Uterus (tissue), 4 donors: ENCODE data around the gene CHMP4B. TPM values are rescaled to one million over a fixed set of nuclear protein-coding genes. Genes with fewer than 3 reads are reported as not detected.

Experiments used
- DNase-seq, 2 donors: peaks; one replicate each; pipeline ENCODE4 v3.0.0-alpha.2; 2019 to 2020
- H3K27ac ChIP-seq, 2 donors: fragments of 200-600 bp; sonication (generic); 1 replicate in 1 of 2; 2 replicates in 1 of 2; pipeline ENCODE4 v1.5.1; 2016 to 2018
- H3K27me3 ChIP-seq, 2 donors: fragments of 200-600 bp; sonication (generic); one replicate each; pipeline ENCODE4 v1.5.1; 2018 to 2019; ENCODE audit warnings: control low read depth in 1 of 2
- H3K36me3 ChIP-seq, 2 donors: fragments of 200-600 bp; sonication (generic); one replicate each; pipeline ENCODE4 v1.5.1; 2019; ENCODE audit warnings: control low read depth in 1 of 2
- H3K4me1 ChIP-seq, 2 donors: fragments of 200-600 bp; sonication (generic); one replicate each; pipeline ENCODE4 v1.5.1; 2018 to 2019; ENCODE audit warnings: control low read depth in 1 of 2
- H3K4me3 ChIP-seq, 2 donors: fragments of 200-600 bp; sonication (generic); 1 replicate in 1 of 2; 2 replicates in 1 of 2; pipeline ENCODE4 v1.5.1; 2018 to 2019; ENCODE audit warnings: mild to moderate bottlenecking in 1 of 2
- H3K9me3 ChIP-seq, 2 donors: fragments of 200-600 bp; sonication (generic); one replicate each; pipeline ENCODE4 v1.5.1; 2019; ENCODE audit warnings: control low read depth in 1 of 2
- CTCF ChIP-seq, 4 experiments: fragments of 200-600 bp in 2 of 4; fragments of 450-650 bp in 2 of 4; sonication (generic) in 2 of 4; IDR thresholded peaks; one replicate each; pipeline ENCODE4 v1.5.1; 2016 to 2019; ENCODE audit warnings: antibody characterized with exemption in 4 of 4, mild to moderate bottlenecking in 2 of 4, moderate library complexity in 1 of 4
- POLR2A ChIP-seq, 2 donors: fragments of 450-650 bp; IDR thresholded peaks; one replicate each; pipeline ENCODE4 v1.6.1; 2016; ENCODE audit warnings: antibody characterized with exemption in 2 of 2, mild to moderate bottlenecking in 1 of 2, moderate library complexity in 1 of 2
- intact Hi-C: fragments of 100-400 bp; cut with DNase I; formaldehyde crosslinking; loops from one replicate; pipeline ENCODE4 v1.15.1; 2023; ENCODE audit warnings: low total_unique reads
- total RNA-seq, 4 donors: library from RNA; depleted of rRNA in 3 of 4; stranded (reverse); fragments of >200 nt in 3 of 4; gene quantifications; one replicate each; pipeline versions ENCODE4 v1.1.0 to v1.2.4, GENCODE V29; 2014 to 2023
- donor health status: DM: yes; HTN: yes; CAD: no.

Gene CHMP4B
- total RNA-seq, 4 donors from 2014 or later, result 48.0 to 73.8 (median 57.9) TPM

GRCh38 chr20:33838035-33838864, 27.1 kb downstream of the CHMP4B start:
- no peak for DNase-seq
- Histone ChIP-seq H3K27ac (no peak overlapping the region), H3K4me3 (no peak overlapping the region), H3K4me1 (peaks cover 0 to 5% of the 10 kb centered on the region in 2 donors), H3K27me3 (no peaks in the 10 kb centered on the region), H3K9me3 (no peaks in the 10 kb centered on the region), H3K36me3 (no peaks in the 10 kb centered on the region)
- TF ChIP-seq CTCF (IDR thresholded peaks at IDR 0.05) (no peak), POLR2A (IDR thresholded peaks at IDR 0.05) (no peak)
- intact Hi-C loops, result no loop called here

GRCh38 chr20:33839591-33839990, 28.4 kb downstream of the CHMP4B start:
- Histone ChIP-seq H3K27ac (no peak overlapping the region), H3K36me3 (no peaks in the 10 kb centered on the region), H3K4me3 (no peak overlapping the region), H3K9me3 (no peaks in the 10 kb centered on the region), H3K27me3 (no peaks in the 10 kb centered on the region), H3K4me1 (peaks cover 0 to 5% of the 10 kb centered on the region in 2 donors)
- no peak for DNase-seq
- intact Hi-C loops, result no loop called here
- TF ChIP-seq CTCF (IDR thresholded peaks at IDR 0.05) (no peak), POLR2A (IDR thresholded peaks at IDR 0.05) (no peak)

- no peak overlapping the region for H3K27ac ChIP-seq
- DNase-seq, result no peak
- H3K4me1 ChIP-seq, result peaks cover 0 to 5% of the 10 kb centered on the region in 2 donors
- TF ChIP-seq CTCF (IDR thresholded peaks at IDR 0.05) (no peak), POLR2A (IDR thresholded peaks at IDR 0.05) (no peak)
- no peaks in the 10 kb centered on the region for H3K27me3 ChIP-seq
- intact Hi-C loops, result no loop called here
- no peak overlapping the region for H3K4me3 ChIP-seq
- no peaks in the 10 kb centered on the region for H3K9me3 ChIP-seq
- no peaks in the 10 kb centered on the region for H3K36me3 ChIP-seq
Measured at GRCh38 chr20:33840160-33840559, 29.0 kb downstream of the CHMP4B start.

GRCh38 chr20:33840759-33841435, 29.7 kb downstream of the CHMP4B start:
- H3K27me3 ChIP-seq, result no peaks in the 10 kb centered on the region
- no peak overlapping the region for H3K27ac ChIP-seq
- H3K9me3 ChIP-seq, result no peaks in the 10 kb centered on the region
- TF ChIP-seq CTCF (IDR thresholded peaks at IDR 0.05) (no peak), POLR2A (IDR thresholded peaks at IDR 0.05) (no peak)
- H3K4me1 ChIP-seq, result peaks cover 0 to 5% of the 10 kb centered on the region in 2 donors
- H3K4me3 ChIP-seq, result no peak overlapping the region
- intact Hi-C loops, result no loop called here
- DNase-seq, result no peak
- H3K36me3 ChIP-seq, result no peaks in the 10 kb centered on the region

- H3K27ac ChIP-seq, result no peak overlapping the region
- TF ChIP-seq CTCF (IDR thresholded peaks at IDR 0.05) (no peak), POLR2A (IDR thresholded peaks at IDR 0.05) (no peak)
Measured at GRCh38 chr20:33841436-33841799, 30.3 kb downstream of the CHMP4B start.

More at GRCh38 chr20:33841436-33841799, 30.3 kb downstream of the CHMP4B start:
- intact Hi-C loops, result no loop called here
- no peaks in the 10 kb centered on the region for H3K27me3 ChIP-seq
- peaks cover 0 to 4% of the 10 kb centered on the region in 2 donors for H3K4me1 ChIP-seq
- DNase-seq, result no peak
- H3K36me3 ChIP-seq, result no peaks in the 10 kb centered on the region
- H3K9me3 ChIP-seq, result no peaks in the 10 kb centered on the region
- H3K4me3 ChIP-seq, result no peak overlapping the region
